Epidermal melanocyte (primary cell): ENCODE measurements around the gene EYA2.

Source experiments
- DNase-seq: peaks from one replicate; pipeline ENCODE4 v3.0.0; 2011; ENCODE audit warnings: low spot score; ENCODE audit not compliant: insufficient read length

Gene EYA2

GRCh38 chr20:46999801-47000465 lies 105.3 kb downstream of the EYA2 start:
- DNase-seq: no peak

GRCh38 chr20:47003223-47003622 lies 108.6 kb downstream of the EYA2 start:
- DNase-seq: no peak

GRCh38 chr20:47004179-47004578 lies 109.5 kb downstream of the EYA2 start:
- DNase-seq: no peak

- no peak for DNase-seq
Measured at GRCh38 chr20:47007826-47008655, 113.4 kb downstream of the EYA2 start.

GRCh38 chr20:47008842-47009518 lies 114.3 kb downstream of the EYA2 start:
- no peak for DNase-seq

- no peak for DNase-seq
Measured at GRCh38 chr20:47009784-47010183, 115.1 kb downstream of the EYA2 start.

GRCh38 chr20:47011984-47012383 lies 117.3 kb downstream of the EYA2 start:
- no peak for DNase-seq

GRCh38 chr20:47013606-47014005 lies 119.0 kb downstream of the EYA2 start:
- DNase-seq: no peak

GRCh38 chr20:47016068-47016664 lies 121.5 kb downstream of the EYA2 start:
- DNase-seq: no peak

GRCh38 chr20:47018381-47018780 lies 123.7 kb downstream of the EYA2 start:
- no peak for DNase-seq

GRCh38 chr20:47019121-47019824 lies 124.6 kb downstream of the EYA2 start:
- DNase-seq: peak; percentile 44

GRCh38 chr20:47020231-47020630 lies 125.6 kb downstream of the EYA2 start:
- DNase-seq: no peak

GRCh38 chr20:47021850-47022249 lies 127.2 kb downstream of the EYA2 start:
- no peak for DNase-seq

GRCh38 chr20:47024461-47024937 lies 129.9 kb downstream of the EYA2 start:
- no peak for DNase-seq

GRCh38 chr20:47027042-47027441 lies 132.4 kb downstream of the EYA2 start:
- no peak for DNase-seq

GRCh38 chr20:47027456-47027855 lies 132.8 kb downstream of the EYA2 start:
- DNase-seq: no peak

GRCh38 chr20:47028487-47028886 lies 133.8 kb downstream of the EYA2 start:
- DNase-seq: no peak

- DNase-seq: no peak
Measured at GRCh38 chr20:47029845-47030244, 135.2 kb downstream of the EYA2 start.

GRCh38 chr20:47030271-47030810 lies 135.7 kb downstream of the EYA2 start:
- DNase-seq: no peak

GRCh38 chr20:47031004-47031403 lies 136.4 kb downstream of the EYA2 start:
- DNase-seq: no peak

- no peak for DNase-seq
Measured at GRCh38 chr20:47031821-47032220, 137.2 kb downstream of the EYA2 start.
